Measurements from ENCODE around the gene TIGD2. TPM values are rescaled to one million over a fixed set of nuclear protein-coding genes. Genes with fewer than 3 reads are reported as not detected.

TIGD2 gene
- total and polyA plus RNA-seq, 9 donors = 4.8 to 6.5 (median 6.2) TPM

DNA sequence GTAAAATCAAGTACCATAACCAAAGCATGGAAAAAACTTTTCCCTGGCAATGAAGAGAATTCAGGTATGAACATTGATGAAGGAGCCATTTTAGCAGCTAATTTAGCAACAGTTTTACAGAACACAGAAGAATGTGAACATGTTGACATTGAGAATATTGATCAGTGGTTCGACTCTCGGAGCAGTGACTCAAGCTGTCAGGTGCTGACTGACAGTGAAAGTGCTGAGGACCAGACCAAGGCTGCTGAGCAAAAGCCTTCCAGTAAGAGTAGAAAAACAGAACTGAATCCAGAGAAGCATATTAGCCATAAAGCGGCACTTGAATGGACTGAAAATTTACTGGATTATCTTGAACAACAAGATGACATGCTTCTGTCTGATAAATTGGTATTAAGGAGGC, 2.8 kb downstream of the TIGD2 start:
- WGBS (ENCODE audit: insufficient coverage) = 85% methylated on average over 2 of the region's 3 CpGs
- no peak for DNase-seq

GRCh38 chr4:89117115-89117514, 5.8 kb downstream of the TIGD2 start:
- WGBS (ENCODE audit: insufficient coverage) = 80% methylated on average over 1 of the region's 3 CpGs
- H3K4me3 ChIP-seq (ENCODE audit: low read length) = no peak overlapping the region
- DNase-seq = no peak
- no peaks in the 10 kb centered on the region for H3K27me3 ChIP-seq (ENCODE audit: control insufficient read depth, insufficient read depth, low read length)
- H3K4me1 ChIP-seq (ENCODE audit: control insufficient read depth, insufficient read depth, low read length) = peaks cover 2% of the 10 kb centered on the region
- H3K27ac ChIP-seq (ENCODE audit: low read length) = no peak overlapping the region
- H3K36me3 ChIP-seq (ENCODE audit: control insufficient read depth, insufficient read depth, low read length) = peaks cover 5% of the 10 kb centered on the region
- peaks cover 2% of the 10 kb centered on the region for H3K9me3 ChIP-seq (replicated peaks; ENCODE audit: control insufficient read depth, low read depth, low read length)

More for the DNA sequence above, 2.8 kb downstream of the TIGD2 start:
- H3K36me3 ChIP-seq (ENCODE audit: control insufficient read depth, insufficient read depth, low read length) = peaks cover 5% of the 10 kb centered on the region
- peaks cover 2% of the 10 kb centered on the region for H3K9me3 ChIP-seq (replicated peaks; ENCODE audit: control insufficient read depth, low read depth, low read length)
- no peak overlapping the region for H3K4me3 ChIP-seq (ENCODE audit: low read length)
- peaks cover 13% of the 10 kb centered on the region for H3K4me1 ChIP-seq (ENCODE audit: control insufficient read depth, insufficient read depth, low read length)
- peaks cover 11% of the 10 kb centered on the region for H3K27me3 ChIP-seq (ENCODE audit: control insufficient read depth, insufficient read depth, low read length)
- no peak overlapping the region for H3K27ac ChIP-seq (ENCODE audit: low read length)

- no peak for DNase-seq
- no peaks in the 10 kb centered on the region for H3K36me3 ChIP-seq (ENCODE audit: control insufficient read depth, insufficient read depth, low read length)
- H3K9me3 ChIP-seq (replicated peaks; ENCODE audit: control insufficient read depth, low read depth, low read length) = no peaks in the 10 kb centered on the region
- no peak overlapping the region for H3K27ac ChIP-seq (ENCODE audit: low read length)
- WGBS (ENCODE audit: insufficient coverage) = no CpG with 5 or more reads among the region's 1 CpG
- H3K27me3 ChIP-seq (ENCODE audit: control insufficient read depth, insufficient read depth, low read length) = no peaks in the 10 kb centered on the region
- H3K4me1 ChIP-seq (ENCODE audit: control insufficient read depth, insufficient read depth, low read length) = no peaks in the 10 kb centered on the region
- no peak overlapping the region for H3K4me3 ChIP-seq (ENCODE audit: low read length)
Measured at GRCh38 chr4:89119166-89119565, 7.8 kb downstream of the TIGD2 start.

GRCh38 chr4:89119836-89120235, 8.5 kb downstream of the TIGD2 start:
- H3K27ac ChIP-seq (ENCODE audit: low read length) = no peak overlapping the region
- H3K36me3 ChIP-seq (ENCODE audit: control insufficient read depth, insufficient read depth, low read length) = no peaks in the 10 kb centered on the region
- H3K4me3 ChIP-seq (ENCODE audit: low read length) = no peak overlapping the region
- H3K9me3 ChIP-seq (replicated peaks; ENCODE audit: control insufficient read depth, low read depth, low read length) = no peaks in the 10 kb centered on the region
- H3K27me3 ChIP-seq (ENCODE audit: control insufficient read depth, insufficient read depth, low read length) = no peaks in the 10 kb centered on the region
- no peaks in the 10 kb centered on the region for H3K4me1 ChIP-seq (ENCODE audit: control insufficient read depth, insufficient read depth, low read length)
- WGBS (ENCODE audit: insufficient coverage) = 96% methylated on average over 3 of the region's 3 CpGs
- DNase-seq = no peak

DNA sequence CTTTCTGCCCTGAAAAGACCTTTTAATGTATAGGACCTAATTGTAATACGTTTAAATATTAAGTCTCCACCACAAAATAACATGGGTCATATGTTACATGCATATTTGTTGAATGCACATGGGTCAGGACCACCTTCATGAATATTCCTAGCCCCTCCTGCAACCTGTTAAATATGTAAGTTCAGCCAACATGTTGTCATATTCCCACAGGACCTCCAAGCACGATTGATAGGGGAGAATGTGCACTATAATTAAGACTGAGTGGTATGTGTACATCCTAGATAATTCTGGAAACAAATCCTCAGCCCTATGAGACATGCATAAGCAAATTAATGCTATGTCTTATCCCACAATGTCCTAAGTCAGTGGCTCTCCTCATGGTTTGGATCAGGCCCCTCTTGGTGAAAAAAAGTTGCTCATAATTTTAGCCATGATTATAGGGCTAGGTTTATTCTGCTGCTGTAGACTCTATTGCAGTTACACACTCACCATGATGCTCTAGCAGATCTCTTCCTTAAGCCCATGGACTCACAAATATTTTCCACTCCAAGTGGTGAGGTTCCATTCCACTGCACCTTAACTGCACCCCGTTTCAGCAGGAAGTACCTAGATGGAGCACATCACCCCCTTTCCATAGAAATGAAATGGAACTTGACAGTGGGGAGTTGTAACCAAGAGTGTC, 10.2 kb downstream of the TIGD2 start:
- DNase-seq = no peak
- no CpG with 5 or more reads among the region's 3 CpGs for WGBS (ENCODE audit: insufficient coverage)
- H3K4me1 ChIP-seq (ENCODE audit: control insufficient read depth, insufficient read depth, low read length) = no peaks in the 10 kb centered on the region

DNA sequence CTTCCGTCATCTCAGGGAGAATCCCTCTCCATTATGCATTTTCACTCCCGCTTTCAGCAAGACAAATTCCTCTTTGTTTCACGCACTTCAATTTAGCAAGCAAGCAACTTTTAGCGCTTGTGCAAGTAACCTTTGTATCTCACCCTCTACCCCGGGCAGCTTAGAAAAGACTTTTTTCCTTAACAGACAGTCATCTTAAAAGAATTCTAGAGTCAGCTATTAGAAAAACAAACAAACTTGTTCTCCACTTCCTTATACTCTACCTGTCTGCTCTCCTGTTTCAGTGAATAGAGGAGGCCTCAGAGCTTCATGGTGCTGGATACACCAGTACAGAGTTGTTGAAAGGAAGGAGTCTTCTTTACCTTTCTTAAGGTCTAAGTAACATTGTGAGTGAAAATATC, 12.1 kb downstream of the TIGD2 start:
- no peaks in the 10 kb centered on the region for H3K27me3 ChIP-seq (ENCODE audit: control insufficient read depth, insufficient read depth, low read length)
- no peaks in the 10 kb centered on the region for H3K9me3 ChIP-seq (replicated peaks; ENCODE audit: control insufficient read depth, low read depth, low read length)
- no peak overlapping the region for H3K4me3 ChIP-seq (ENCODE audit: low read length)
- H3K4me1 ChIP-seq (ENCODE audit: control insufficient read depth, insufficient read depth, low read length) = no peaks in the 10 kb centered on the region
- H3K36me3 ChIP-seq (ENCODE audit: control insufficient read depth, insufficient read depth, low read length) = no peaks in the 10 kb centered on the region
- DNase-seq = no peak
- 82% methylated on average over 5 of the region's 5 CpGs for WGBS (ENCODE audit: insufficient coverage)
- no peak overlapping the region for H3K27ac ChIP-seq (ENCODE audit: low read length)

More for the DNA sequence above, 10.2 kb downstream of the TIGD2 start:
- no peaks in the 10 kb centered on the region for H3K9me3 ChIP-seq (replicated peaks; ENCODE audit: control insufficient read depth, low read depth, low read length)
- H3K4me3 ChIP-seq (ENCODE audit: low read length) = no peak overlapping the region
- H3K27me3 ChIP-seq (ENCODE audit: control insufficient read depth, insufficient read depth, low read length) = no peaks in the 10 kb centered on the region
- H3K27ac ChIP-seq (ENCODE audit: low read length) = no peak overlapping the region
- H3K36me3 ChIP-seq (ENCODE audit: control insufficient read depth, insufficient read depth, low read length) = no peaks in the 10 kb centered on the region

DNA sequence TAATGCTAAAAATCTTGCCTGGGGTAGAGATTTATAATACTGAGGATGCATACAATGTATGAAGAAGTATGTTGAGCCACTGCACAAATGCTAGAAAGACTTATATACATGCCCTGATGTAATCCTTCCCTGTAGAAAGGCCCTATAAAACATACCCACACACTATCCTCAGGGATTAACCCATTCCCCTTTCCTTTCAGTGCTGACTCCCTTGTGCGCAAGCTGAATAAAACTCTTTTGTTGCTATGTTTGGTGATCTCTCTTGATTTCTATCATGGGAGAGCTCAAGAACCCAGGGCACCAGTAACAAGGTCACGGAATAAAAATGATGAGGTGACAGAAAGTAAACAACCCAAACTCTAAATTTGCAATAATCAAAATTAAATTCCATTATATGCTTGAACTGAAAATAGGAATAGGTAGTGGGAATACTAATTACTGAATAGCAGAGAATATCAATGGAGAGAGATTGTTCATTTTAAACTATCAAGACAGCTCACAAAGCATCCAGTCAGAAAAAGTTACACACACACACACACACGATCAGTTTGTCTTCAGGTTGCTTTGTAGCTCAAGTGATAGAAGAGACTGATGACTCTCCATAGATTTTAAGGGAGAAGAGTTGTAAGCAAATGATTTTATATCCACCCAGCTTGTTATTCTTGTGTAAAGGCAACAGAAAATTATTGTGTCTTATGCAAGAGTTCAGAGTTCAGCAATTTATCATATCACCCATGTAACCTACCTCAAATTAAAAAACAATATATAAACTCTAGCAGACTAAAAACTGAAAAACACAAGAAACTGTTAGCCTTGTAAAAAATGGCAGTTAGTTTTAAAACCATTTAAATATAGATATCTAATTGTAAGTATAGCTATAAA, 14.8 kb downstream of the TIGD2 start:
- Histone ChIP-seq H3K4me1 (ENCODE audit: control insufficient read depth, insufficient read depth, low read length) (no peaks in the 10 kb centered on the region), H3K27me3 (ENCODE audit: control insufficient read depth, insufficient read depth, low read length) (no peaks in the 10 kb centered on the region), H3K4me3 (ENCODE audit: low read length) (no peak overlapping the region), H3K9me3 (replicated peaks; ENCODE audit: control insufficient read depth, low read depth, low read length) (no peaks in the 10 kb centered on the region), H3K27ac (ENCODE audit: low read length) (no peak overlapping the region), H3K36me3 (ENCODE audit: control insufficient read depth, insufficient read depth, low read length) (no peaks in the 10 kb centered on the region)
- WGBS (ENCODE audit: insufficient coverage) = no CpG with 5 or more reads among the region's 3 CpGs
- DNase-seq = no peak

- no peaks in the 10 kb centered on the region for H3K9me3 ChIP-seq (replicated peaks; ENCODE audit: control insufficient read depth, low read depth, low read length)
- DNase-seq = no peak
- H3K27me3 ChIP-seq (ENCODE audit: control insufficient read depth, insufficient read depth, low read length) = no peaks in the 10 kb centered on the region
- no peaks in the 10 kb centered on the region for H3K4me1 ChIP-seq (ENCODE audit: control insufficient read depth, insufficient read depth, low read length)
- no peak overlapping the region for H3K4me3 ChIP-seq (ENCODE audit: low read length)
- no peaks in the 10 kb centered on the region for H3K36me3 ChIP-seq (ENCODE audit: control insufficient read depth, insufficient read depth, low read length)
- no CpG with 5 or more reads among the region's 1 CpG for WGBS (ENCODE audit: insufficient coverage)
- no peak overlapping the region for H3K27ac ChIP-seq (ENCODE audit: low read length)
Measured at GRCh38 chr4:89129080-89129640, 17.8 kb downstream of the TIGD2 start.

- no peak overlapping the region for H3K4me3 ChIP-seq (ENCODE audit: low read length)
- no peaks in the 10 kb centered on the region for H3K27me3 ChIP-seq (ENCODE audit: control insufficient read depth, insufficient read depth, low read length)
- no peaks in the 10 kb centered on the region for H3K9me3 ChIP-seq (replicated peaks; ENCODE audit: control insufficient read depth, low read depth, low read length)
- no peaks in the 10 kb centered on the region for H3K4me1 ChIP-seq (ENCODE audit: control insufficient read depth, insufficient read depth, low read length)
- H3K27ac ChIP-seq (ENCODE audit: low read length) = no peak overlapping the region
- WGBS (ENCODE audit: insufficient coverage) = 0% methylated on average over 1 of the region's 4 CpGs
- no peaks in the 10 kb centered on the region for H3K36me3 ChIP-seq (ENCODE audit: control insufficient read depth, insufficient read depth, low read length)
- peak; percentile 86 for DNase-seq
Measured at GRCh38 chr4:89134775-89135319, 23.5 kb downstream of the TIGD2 start.

DNA sequence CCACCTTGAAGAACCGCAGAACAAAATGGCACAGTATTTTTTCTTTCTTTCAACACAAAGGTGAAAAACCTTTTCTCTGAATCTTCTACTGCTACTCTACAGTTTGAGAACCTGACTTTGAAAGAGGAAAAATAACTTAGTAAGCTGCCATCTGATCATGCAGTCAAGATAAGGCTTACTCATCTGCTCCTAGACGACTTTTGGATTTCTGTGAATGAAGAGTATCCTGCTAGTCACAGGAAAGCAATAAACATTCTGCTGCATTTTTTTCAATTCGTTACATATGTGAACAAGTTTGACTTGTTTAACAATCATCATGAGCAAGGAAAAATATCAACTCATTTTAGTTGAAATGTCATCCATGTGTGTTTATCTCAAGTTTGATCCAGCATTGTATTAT, 25.2 kb downstream of the TIGD2 start:
- no peaks in the 10 kb centered on the region for H3K27me3 ChIP-seq (ENCODE audit: control insufficient read depth, insufficient read depth, low read length)
- H3K9me3 ChIP-seq (replicated peaks; ENCODE audit: control insufficient read depth, low read depth, low read length) = no peaks in the 10 kb centered on the region
- H3K4me3 ChIP-seq (ENCODE audit: low read length) = no peak overlapping the region
- no peak for DNase-seq
- no peaks in the 10 kb centered on the region for H3K4me1 ChIP-seq (ENCODE audit: control insufficient read depth, insufficient read depth, low read length)
- H3K36me3 ChIP-seq (ENCODE audit: control insufficient read depth, insufficient read depth, low read length) = no peaks in the 10 kb centered on the region
- WGBS (ENCODE audit: insufficient coverage) = no CpG with 5 or more reads among the region's 3 CpGs
- no peak overlapping the region for H3K27ac ChIP-seq (ENCODE audit: low read length)
